GM12865 (cell line): ENCODE results near the gene HLA-A.
A peak's percentile ranks its signal among the peaks of the same experiment; 100 is the strongest.
"Not testable (repeated sequence)": the region's sequence is repeated elsewhere in the genome, so short reads cannot be mapped to it uniquely, and the experiment has no call there.

Source experiments
- DNase-seq: peaks from one replicate; pipeline ENCODE4 v3.0.0; 2010; ENCODE audit warnings: low read depth
- H3K4me3 ChIP-seq: 2 replicates; pipeline ENCODE4 v1.5.1; 2011; ENCODE audit warnings: mild to moderate bottlenecking, low read depth, low read length, control low read depth
- CTCF ChIP-seq: IDR thresholded peaks from 2 replicates; pipeline ENCODE4 v1.5.1; 2011; ENCODE audit warnings: low read length, control low read depth, low read depth, inconsistent platforms; ENCODE audit not compliant: insufficient read depth; ENCODE audit errors: missing control alignments

Gene HLA-A

GRCh38 chr6:29974901-29975560, 32.7 kb downstream of the HLA-A start:
- no peak for TF ChIP-seq CTCF
- no peak for DNase-seq
- H3K4me3 ChIP-seq = no peak overlapping the region

GRCh38 chr6:29975561-29975907, 33.2 kb downstream of the HLA-A start:
- no peak overlapping the region for H3K4me3 ChIP-seq
- no peak for TF ChIP-seq CTCF
- no peak for DNase-seq

- H3K4me3 ChIP-seq = peak overlapping the region; percentile 59
These were observed 33.9 kb downstream of the HLA-A start for GRCh38 chr6:29976253-29976587.

GRCh38 chr6:29976588-29977424, 34.5 kb downstream of the HLA-A start:
- H3K4me3 ChIP-seq = peak overlapping the region; percentile 59
- TF ChIP-seq CTCF = peak; percentile 24
- DNase-seq = peak; percentile 80

More at GRCh38 chr6:29976253-29976587, 33.9 kb downstream of the HLA-A start:
- no peak for DNase-seq
- no peak for TF ChIP-seq CTCF

GRCh38 chr6:29977425-29977727, 35.0 kb downstream of the HLA-A start:
- H3K4me3 ChIP-seq = no peak overlapping the region; the same call in 1 of the 2 replicates
- no peak for DNase-seq
- no peak for TF ChIP-seq CTCF

GRCh38 chr6:29980013-29980412, 37.7 kb downstream of the HLA-A start:
- H3K4me3 ChIP-seq, DNase-seq: not testable (repeated sequence)

GRCh38 chr6:29980511-29980910, 38.2 kb downstream of the HLA-A start:
- no peak for DNase-seq
- H3K4me3 ChIP-seq = no peak overlapping the region
- TF ChIP-seq CTCF = no peak
